Vagina (tissue), 2 donors: ENCODE data around the gene ABCG8.

Experiments
- CTCF ChIP-seq, 3 experiments: fragments of 450-650 bp in 2 of 3; fragments of 200-600 bp in 1 of 3; sonication (generic) in 1 of 3; IDR thresholded peaks; one replicate each; pipeline ENCODE4 v1.5.1; 2017 to 2019; ENCODE audit warnings: antibody characterized with exemption in 3 of 3, mild to moderate bottlenecking in 2 of 3, moderate library complexity in 2 of 3
- POLR2A ChIP-seq, 2 donors: fragments of 450-650 bp; IDR thresholded peaks; one replicate each; pipeline ENCODE4 v1.6.1; 2017; ENCODE audit warnings: antibody characterized with exemption in 2 of 2, mild to moderate bottlenecking in 2 of 2, moderate library complexity in 2 of 2

GRCh38 chr2:43884689-43885088, 45.9 kb downstream of the ABCG8 start:
- TF ChIP-seq CTCF (IDR thresholded peaks at IDR 0.05) (no peak), POLR2A (IDR thresholded peaks at IDR 0.05) (no peak)
